Epithelial cell of proximal tubule (primary cell): ENCODE results near the gene OTUB1. TPM values are rescaled to one million over a fixed set of nuclear protein-coding genes. Genes with fewer than 3 reads are reported as not detected.

Experiments
- DNase-seq: peaks from one replicate; pipeline ENCODE4 v3.0.0-alpha.2; 2011; ENCODE audit warnings: low read depth
- H3K4me3 ChIP-seq: 2 replicates; pipeline ENCODE4 v1.5.1; 2011; ENCODE audit warnings: low read depth, mild to moderate bottlenecking, low read length
- CTCF ChIP-seq: conservative IDR thresholded peaks from 2 replicates; pipeline ENCODE4 v1.5.1; 2012; ENCODE audit warnings: low read depth, mild to moderate bottlenecking, low read length
- total RNA-seq: library from RNA; depleted of rRNA; stranded (reverse); fragments of >200 nt; gene quantifications from 2 replicates; pipeline ENCODE4 v1.2.3, GENCODE V29; 2015

Gene OTUB1
- total RNA-seq, 1 donor from 2014 or later = 109 TPM

- no peak for DNase-seq
- H3K4me3 ChIP-seq = no peak overlapping the region
- no peak for TF ChIP-seq CTCF
Observed at GRCh38 chr11:64011371-64011770, 25.1 kb downstream of the OTUB1 start.

GRCh38 chr11:64013141-64013896 lies 27.1 kb downstream of the OTUB1 start:
- TF ChIP-seq CTCF = no peak
- no peak for DNase-seq
- no peak overlapping the region for H3K4me3 ChIP-seq

- DNase-seq = no peak
- no peak for TF ChIP-seq CTCF
- no peak overlapping the region for H3K4me3 ChIP-seq
Observed at GRCh38 chr11:64014356-64014755, 28.1 kb downstream of the OTUB1 start.

- no peak for DNase-seq
- no peak for TF ChIP-seq CTCF
- H3K4me3 ChIP-seq = no peak overlapping the region
Observed at GRCh38 chr11:64015510-64015909, 29.3 kb downstream of the OTUB1 start.

- no peak for TF ChIP-seq CTCF
- no peak overlapping the region for H3K4me3 ChIP-seq
- no peak for DNase-seq
Observed at GRCh38 chr11:64015935-64016845, 30.0 kb downstream of the OTUB1 start.

- no peak for DNase-seq
- TF ChIP-seq CTCF = no peak
- H3K4me3 ChIP-seq = no peak overlapping the region
Observed at GRCh38 chr11:64017945-64018224, 31.6 kb downstream of the OTUB1 start.

- no peak overlapping the region for H3K4me3 ChIP-seq
- TF ChIP-seq CTCF = no peak
- no peak for DNase-seq
Observed at GRCh38 chr11:64018310-64018709, 32.1 kb downstream of the OTUB1 start.
